Measurements from ENCODE around the gene GPC5.

DNA sequence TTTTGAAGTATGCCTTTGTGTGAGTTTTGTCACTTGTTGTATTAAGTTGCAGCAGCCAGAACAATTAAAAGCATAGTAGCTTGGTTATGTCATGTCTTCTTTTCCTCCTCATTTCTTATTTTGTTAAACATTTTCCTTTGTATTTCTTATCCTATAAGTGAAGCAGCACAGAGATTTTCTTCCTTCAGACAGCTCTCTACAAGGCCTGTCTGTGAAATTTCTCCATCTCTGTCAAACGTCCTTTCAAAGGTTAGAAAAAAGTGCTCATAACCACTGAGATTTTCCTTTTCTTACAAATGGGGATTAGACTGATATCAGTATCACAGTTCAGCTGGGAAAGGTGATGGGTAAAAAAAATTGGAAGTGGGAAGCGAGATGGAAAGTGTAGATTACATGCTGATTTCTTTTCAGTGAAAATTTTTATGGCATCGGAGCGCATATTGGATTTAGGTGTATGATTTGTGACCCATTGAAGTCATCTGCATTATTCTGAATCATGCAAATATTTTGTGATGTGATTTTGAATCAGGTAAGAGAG lies 71.7 kb downstream of the GPC5 start:
- TF ChIP-seq, protein P1, sequence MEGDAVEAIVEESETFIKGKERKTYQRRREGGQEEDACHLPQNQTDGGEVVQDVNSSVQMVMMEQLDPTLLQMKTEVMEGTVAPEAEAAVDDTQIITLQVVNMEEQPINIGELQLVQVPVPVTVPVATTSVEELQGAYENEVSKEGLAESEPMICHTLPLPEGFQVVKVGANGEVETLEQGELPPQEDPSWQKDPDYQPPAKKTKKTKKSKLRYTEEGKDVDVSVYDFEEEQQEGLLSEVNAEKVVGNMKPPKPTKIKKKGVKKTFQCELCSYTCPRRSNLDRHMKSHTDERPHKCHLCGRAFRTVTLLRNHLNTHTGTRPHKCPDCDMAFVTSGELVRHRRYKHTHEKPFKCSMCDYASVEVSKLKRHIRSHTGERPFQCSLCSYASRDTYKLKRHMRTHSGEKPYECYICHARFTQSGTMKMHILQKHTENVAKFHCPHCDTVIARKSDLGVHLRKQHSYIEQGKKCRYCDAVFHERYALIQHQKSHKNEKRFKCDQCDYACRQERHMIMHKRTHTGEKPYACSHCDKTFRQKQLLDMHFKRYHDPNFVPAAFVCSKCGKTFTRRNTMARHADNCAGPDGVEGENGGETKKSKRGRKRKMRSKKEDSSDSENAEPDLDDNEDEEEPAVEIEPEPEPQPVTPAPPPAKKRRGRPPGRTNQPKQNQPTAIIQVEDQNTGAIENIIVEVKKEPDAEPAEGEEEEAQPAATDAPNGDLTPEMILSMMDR (IDR thresholded peaks at IDR 0.05; ENCODE audit: insufficient read depth, low read length, poor library complexity, severe bottlenecking) = no peak
- TF ChIP-seq EZH2phosphoT487 (conservative IDR thresholded peaks at IDR 0.05; ENCODE audit: low read length) = no peak

Measured in SU-DHL-6 (cell line).